RKO (cell line): ENCODE measurements around the gene CLPTM1L.
"Not testable (repeated sequence)": the region's sequence is repeated elsewhere in the genome, so short reads cannot be mapped to it uniquely, and the experiment has no call there.

ENCODE experiments used
- DNase-seq: peaks from one replicate; pipeline ENCODE4 v3.0.0-alpha.2; 2016; ENCODE audit warnings: low spot score

CLPTM1L gene

DNA sequence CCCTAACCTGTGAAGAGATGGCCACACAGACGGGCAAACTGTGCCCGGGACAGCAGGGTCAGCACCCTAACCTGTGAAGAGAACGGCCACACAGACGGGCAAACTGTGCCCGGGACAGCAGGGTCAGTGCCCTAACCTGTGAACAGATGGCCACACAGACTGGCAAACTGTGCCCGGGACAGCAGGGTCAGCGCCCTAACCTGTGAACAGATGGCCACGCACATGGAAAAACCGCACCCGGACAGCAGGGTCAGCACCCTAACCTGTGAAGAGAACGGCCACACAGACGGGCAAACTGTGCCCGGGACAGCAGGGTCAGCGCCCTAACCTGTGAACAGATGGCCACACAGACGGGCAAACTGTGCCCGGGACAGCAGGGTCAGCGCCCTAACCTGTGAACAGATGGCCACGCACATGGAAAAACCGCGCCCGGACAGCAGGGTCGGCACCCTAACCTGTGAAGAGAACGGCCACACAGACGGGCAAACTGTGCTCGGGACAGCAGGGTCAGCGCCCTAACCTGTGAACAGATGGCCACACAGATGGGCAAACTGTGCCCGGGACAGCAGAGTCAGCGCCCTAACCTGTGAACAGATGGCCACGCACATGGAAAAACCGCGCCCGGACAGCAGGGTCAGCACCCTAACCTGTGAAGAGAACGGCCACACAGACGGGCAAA is 5.6 kb downstream of the CLPTM1L start:
- DNase-seq, result not testable (repeated sequence)

DNA sequence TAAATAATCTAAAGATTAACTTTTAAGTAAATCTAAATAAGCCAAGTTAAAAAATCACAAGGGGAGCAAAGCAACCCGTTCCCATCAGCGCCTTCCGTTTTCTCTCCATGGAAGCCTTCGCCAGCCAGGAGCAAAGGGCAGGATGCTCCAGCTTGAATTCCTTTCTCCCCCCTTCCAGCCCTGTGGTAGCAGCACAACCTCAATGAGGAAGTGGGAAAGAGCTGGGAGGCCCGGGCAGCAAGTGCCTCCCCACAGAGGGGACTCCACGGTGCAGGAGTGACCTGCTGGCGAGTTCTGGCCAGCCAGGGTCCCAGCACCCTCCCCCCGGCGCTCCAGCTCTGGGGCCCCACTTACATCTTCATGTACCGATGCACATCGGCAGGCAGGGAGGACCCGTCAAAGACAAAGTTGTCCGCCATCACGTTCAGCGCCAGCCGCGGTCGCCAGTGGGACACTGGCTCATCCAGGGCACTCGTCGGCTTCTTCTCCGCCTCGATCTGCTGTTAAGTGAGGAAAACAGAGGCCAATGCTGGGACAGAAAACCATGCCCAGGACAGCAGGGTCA is 6.3 kb downstream of the CLPTM1L start:
- no peak for DNase-seq

DNA sequence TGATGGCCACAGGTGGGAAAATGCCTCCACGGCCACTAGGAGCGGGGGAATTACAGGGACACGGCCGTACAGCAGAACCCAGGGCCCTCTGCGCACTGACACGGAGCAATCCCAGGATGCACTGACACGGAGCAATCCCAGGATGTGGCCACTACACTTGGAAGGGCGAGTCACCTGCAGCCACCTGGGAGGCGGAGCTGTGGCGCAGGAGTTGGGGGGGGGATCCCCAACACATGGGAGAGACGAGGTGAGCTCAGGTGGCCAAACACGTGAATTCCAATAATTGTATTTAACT is 6.8 kb downstream of the CLPTM1L start:
- no peak for DNase-seq

DNA sequence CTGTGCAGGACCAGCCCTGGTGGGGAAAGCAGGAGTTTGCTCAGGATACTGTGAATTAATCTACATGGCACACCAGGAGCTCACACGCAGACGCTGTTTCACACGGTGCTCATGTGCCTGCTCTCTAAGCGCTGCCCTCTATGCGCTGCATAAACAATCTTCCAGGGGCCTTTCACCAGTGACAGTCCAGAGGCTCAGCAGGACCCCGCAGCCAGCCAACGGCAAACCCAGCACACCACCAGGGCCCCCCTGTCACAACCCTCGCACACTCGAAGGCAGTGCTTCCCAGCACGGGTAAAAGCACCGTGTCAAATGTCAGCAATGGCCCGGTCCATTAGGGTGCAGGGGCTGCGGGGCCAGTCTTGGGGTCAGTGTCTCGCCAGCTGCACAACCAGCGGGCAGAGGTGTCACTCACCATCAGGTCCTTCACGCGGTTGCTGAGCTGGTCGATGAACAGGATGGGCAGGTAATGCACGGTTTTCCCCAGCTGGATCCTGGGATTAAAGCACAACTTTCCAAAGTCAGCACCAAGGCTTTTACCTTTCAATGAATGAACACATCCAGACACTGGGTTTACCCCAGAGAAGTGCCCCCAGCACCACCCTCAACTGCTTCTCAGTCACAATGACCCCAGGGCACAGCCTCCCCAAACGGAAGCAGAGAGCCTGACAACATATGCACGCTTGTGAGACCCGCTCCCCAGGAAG is 7.3 kb downstream of the CLPTM1L start:
- DNase-seq, result no peak

DNA sequence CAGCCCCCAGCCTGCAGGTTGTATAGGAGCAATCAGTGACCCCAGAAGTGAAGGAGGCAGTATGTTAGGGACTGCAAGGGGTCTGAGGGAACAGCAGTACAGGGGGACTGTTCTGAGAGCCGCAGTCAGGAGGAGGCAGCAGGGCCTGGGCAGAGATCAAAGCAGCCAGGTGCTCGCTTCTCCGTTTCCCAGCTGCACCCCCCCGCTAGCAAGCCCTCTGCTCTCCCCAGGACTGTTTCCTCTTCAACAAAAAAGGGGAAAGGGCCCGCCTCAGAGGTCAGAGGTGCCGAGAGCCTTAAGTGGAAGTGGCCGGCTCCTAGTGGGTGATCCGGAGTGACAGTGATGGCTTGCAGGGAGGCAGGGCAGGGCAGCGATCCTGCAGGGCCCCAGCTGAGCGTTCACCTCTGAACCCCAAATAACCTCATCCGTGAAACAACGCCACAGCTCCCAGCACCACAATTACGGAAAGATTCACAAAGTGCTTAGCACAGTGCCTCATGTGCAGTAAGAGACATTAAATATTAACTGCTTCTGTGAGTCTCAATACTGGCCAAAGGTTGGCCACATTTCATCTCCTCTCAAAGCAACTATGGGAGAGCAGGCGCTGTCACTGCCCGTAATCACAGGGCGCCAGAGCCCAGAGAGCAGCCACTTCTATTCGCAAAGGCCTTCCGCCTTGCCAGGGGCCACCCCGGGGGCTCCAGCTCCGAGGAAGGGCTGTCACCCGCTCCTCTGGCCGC is 8.0 kb downstream of the CLPTM1L start:
- DNase-seq, result no peak

DNA sequence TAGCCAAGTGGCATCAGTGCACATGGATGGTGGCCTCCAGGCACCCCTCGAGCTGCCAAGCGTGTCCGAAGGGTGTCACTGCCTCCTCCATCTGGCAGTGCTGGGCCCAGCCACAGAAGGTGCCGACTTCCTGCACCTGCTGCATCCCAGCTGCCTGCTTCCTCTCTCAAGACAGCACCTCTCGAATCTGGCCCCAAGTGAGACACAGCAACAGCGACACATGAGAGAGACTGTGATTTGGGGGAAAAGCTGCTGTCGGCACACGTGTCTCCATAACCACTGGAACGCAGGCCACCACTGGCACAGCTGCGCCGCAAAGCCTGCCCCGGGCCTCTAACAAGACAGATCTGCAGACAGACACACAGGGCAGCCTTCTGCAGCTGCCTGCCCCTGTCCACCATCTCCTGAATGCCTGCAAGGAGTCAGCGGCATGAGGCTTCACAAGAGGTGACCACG is 8.8 kb downstream of the CLPTM1L start:
- DNase-seq, result no peak

DNA sequence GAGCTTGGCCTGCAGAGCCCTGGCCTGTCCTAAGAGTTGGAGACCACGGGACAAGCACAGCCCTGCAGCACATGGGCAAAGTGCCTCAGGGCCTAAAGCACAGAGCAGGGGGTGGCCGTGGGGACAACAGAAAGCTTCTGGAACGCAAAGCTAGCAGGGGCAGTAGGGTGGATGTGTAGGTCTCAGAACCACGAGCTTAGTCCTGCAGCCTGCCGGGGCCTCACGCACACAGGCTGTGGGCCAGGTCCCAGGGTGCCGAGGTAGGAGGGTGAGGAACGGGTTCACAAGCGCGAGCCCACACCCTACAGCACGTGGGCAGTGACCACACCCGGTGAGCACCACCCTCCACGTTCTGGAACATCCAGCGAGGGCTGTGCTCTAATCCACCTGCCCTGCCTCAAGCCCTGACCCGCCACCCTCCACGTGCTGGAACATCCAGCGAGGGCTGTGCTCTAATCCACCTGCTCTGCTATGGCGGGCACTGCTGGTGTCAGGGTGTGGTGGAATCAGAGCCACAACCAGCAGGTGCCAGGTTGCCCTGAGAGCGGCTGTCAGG is 9.3 kb downstream of the CLPTM1L start:
- no peak for DNase-seq

DNA sequence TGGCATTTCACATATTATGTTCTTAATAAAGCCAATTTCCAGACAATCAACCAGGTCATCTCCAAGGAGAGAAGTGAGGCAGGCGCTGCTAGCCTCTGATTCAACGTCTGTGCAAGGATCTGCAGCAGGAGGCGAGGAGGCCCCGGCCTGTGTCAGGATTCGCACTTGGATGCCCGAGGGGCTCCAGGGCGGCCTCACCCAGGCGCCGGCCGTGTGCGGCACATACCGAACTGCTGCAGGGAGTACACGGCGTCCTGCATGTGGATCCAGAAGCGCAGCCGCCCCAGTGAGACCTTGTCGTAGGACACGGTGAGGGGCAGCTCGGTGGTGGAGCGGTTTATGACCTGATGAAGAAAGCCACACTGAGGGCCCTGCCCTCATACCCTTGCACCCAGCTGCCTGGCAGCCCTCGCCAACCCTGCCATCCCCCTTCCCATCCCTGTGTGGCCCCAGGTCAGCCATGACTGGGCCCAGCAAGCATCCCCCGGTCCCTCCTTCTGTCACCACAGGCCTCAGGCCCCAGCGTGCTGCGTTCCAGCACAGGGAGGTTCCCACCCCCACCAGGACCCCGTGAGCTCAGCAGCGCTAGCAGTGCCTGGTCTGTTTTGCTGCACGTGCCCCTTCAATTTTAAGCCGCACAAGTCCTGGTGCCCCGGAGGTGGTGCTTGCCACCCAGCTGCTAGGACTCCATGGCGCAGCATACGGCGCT is 9.9 kb downstream of the CLPTM1L start:
- no peak for DNase-seq

DNA sequence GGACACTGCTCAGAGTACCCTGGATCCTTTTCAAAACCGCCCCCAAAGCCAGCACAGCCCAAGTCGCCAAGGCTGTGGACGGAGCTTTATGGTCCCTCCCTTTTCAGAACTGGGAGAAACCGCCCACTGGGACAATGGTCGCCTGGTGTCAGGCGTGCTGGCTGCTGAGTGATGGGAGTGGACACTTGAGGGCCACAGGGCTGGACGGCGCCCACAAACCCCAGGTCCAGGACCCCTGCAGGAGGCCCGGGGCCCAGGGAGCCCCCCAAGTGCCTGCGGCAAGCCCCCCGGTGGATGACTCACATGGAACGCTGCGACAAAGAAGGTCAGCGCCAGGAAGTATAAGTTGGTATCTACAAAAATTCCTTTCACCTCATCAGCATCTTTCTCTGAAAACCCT is 10.9 kb downstream of the CLPTM1L start:
- DNase-seq, result no peak

DNA sequence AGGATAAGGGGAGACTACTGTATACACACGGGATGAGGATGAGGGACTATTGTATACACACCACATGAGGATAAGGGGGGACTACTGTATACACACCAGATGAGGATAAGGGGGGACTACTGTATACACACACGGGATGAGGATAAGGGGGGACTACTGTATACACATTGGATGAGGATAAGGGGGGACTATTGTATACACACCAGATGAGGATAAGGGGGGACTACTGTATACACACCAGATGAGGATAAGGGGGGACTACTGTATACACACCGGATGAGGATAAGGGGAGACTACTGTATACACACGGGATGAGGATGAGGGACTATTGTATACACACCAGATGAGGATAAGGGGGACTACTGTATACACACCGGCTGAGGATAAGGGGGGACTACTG is 11.6 kb downstream of the CLPTM1L start:
- not testable (repeated sequence) for DNase-seq

DNA sequence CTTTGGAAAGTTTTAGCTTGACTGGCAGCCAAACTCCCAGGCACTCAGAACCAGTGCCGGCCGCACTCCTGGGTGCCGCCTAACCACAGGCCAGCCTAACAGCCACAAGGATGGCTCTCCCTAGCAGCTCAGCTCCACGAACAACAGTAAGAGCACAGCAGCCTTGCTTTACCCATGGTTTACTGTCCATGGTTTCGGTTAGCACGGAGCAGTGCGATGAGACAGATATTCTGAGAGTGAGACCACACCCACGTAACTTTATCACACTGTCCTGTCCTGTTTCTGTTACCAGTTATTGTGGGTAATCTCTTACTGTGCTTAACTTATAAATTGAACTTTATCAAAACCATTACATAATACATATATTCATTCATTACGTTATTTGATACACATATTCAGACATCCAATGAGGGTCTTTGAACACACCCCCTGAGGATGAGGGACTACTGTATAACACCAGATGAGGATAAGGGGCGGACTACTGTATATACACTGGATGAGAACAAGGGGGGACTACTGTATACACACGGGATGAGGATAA is 12.4 kb downstream of the CLPTM1L start:
- DNase-seq, result no peak

DNA sequence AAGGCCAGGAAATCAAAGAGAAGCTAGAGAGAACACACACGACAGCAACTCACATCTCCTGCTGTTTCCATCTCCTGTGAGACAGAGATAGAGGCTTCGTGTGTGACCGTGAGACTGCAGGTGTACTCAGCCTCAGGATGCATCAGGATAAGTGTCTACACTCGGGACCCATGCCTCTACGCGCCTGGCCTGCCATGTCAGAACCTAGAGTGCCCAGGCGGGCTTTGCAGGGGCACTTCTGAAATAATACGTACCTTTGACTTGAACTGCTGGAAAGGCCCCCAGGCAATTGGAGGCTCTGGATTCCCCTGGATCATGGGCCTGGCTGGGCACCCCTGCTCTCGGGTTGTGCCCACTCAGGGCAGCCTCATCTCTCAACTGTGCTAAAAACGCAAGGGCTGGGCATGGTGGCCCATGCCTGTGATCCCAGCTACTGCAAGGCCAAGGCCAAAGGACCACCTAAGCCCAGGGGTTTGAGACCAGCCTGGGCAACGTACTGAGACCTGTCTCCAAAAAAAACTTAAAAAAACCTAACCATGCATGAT is 13.0 kb downstream of the CLPTM1L start:
- DNase-seq, result no peak

DNA sequence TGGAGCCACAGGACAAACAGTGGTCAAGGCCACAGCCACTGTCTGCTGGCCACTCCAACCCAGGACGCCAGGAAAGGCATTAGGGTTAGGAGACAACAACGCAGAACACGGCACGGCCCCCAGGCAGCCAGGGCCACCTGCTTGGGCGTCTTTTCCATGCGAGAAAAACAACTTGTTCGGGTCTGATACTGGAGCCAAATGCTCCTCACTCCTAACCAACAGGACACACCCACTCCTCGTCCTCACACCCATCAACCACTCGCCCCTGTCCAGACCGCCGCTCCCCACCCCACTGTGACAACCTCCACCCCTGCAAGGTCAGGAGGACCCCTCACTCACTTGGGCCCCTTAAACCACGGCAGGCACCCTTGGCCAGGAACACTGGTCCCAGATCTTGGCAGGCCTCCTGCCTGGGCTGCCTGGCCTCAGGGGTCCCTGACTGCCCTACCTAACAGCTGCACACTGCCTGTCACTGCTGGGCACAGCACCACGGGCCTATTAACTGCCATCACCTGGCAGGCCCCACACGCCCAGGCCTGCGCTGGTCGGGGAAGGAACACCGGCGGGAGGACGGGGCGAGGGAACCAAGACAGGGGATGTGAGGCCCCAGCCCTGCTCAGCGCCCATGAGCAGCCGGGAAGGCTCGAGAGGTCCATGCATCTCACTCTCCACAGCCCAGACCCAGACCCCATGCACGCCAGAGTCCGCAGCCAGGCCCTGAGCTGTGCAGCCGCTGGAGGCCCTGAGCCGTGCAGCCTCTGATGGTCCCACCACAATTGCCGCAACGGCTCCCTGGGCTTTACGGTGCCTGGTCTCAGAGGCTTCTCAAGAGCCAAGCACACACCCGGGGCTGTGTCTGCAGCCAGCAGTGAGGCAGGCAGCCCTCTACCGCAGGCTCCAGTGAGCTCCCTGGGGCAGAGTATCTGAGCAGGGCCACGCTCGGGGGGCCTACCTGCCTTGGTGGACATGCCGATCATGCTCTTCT is 13.8 kb downstream of the CLPTM1L start:
- DNase-seq, result no peak

DNA sequence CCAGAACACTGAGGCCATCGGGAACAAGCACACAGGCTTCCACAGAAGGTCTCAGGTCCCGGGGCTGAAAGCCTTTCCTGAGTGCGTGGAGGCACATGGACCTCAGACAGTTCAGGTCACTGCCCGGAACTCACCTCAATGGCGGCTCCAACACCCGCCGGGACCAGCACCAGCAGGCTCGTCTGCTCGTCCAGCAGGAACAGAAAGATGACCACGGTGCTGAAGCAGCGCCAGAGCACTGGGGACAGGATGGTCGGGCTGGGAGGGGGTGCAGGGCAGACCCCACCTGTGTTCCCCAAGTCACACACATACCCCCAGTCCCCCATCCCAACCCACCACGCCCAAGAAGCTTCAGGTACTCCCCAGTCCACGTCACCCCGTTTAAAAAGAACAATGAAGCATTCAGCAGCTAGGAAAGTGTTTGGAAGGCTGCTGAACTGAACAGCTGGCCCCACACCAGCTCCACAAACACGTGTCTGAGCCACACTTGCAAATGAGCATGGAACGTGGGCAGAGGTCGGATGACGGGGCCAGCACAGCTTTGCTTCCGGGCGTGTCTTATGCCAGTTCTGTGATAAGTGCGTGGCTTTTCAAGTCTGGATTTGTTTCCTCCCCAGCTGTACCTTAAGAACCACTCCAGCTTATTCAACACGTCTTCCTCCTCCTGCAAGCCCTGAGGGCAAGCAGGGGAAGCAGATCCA is 14.6 kb downstream of the CLPTM1L start:
- no peak for DNase-seq

DNA sequence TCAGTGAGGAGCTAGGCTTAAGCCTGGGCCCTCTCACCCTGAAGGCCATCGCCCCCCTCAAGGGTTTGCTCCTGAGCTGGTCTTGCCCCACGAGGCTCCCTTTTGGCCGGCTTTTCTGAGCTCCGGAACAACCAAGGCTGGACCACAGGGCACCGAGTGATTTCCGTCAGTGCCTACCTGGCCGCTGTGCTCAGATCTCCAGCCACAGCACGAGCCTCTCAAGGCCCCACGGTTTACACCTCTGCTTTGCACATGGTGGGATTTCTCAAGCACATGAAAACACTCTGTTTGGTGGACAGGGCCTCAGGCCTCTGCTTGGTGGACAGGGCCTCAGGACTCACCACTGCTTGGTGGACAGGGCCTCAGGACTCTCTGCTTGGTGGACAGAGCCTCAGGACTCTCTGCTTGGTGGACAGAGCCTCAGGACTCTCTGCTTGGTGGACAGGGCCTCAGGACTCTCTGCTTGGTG is 15.8 kb downstream of the CLPTM1L start:
- DNase-seq, result no peak

DNA sequence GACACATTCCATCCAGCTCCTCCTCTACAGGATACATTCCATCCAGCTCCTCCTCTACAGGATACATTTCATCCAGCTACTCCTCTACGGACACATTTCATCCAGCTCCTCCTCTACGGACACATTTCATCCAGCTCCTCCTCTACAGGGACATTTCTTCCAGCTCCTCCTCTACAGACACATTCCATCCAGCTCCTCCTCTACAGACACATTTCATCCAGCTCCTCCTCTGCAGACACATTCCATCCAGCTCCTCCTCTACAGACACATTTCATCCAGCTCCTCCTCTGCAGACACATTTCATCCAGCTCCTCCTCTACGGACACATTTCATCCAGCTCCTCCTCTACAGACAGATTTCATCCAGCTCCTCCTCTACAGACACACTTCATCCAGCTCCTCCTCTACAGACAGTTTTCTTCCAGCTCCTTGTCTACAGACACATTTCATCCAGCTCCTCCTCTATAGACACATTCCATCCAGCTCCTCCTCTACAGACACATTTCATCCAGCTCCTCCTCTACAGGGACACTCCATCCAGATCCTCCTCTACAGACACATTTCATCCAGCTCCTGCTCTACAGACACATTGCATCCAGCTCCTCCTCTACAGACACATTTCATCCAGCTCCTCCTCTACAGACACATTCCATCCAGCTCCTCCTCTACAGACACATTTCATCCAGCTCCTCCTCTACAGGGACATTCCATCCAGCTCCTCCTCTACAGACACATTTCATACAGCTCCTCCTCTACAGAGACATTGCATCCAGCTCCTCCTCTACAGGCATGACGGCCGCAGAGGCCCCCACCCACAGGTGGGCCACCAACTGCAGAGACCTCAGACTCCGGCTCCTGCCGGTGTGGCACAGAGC is 16.4 kb downstream of the CLPTM1L start:
- not testable (repeated sequence) for DNase-seq

DNA sequence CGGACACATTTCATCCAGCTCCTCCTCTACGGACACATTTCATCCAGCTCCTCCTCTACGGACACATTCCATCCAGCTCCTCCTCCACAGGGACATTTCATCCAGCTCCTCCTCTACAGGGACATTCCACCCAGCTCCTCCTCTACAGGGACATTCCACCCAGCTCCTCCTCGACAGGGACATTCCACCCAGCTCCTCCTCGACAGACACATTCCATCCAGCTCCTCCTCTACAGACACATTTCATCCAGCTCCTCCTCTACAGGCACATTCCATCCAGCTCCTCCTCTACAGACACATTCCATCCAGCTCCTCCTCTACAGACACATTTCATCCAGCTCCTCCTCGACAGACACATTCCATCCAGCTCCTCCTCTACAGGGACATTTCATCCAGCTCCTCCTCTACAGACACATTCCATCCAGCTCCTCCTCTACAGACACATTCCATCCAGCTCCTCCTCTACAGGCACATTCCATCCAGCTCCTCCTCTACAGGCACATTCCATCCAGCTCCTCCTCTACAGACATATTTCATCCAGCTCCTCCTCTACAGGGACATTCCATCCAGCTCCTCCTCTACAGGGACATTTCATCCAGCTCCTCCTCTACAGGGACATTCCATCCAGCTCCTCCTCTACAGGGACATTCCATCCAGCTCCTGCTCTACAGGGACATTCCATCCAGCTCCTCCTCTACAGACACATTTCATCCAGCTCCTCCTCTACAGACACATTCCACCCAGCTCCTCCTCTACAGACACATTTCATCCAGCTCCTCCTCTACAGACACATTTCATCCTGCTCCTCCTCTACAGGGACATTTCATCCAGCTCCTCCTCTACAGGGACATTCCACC is 17.8 kb downstream of the CLPTM1L start:
- not testable (repeated sequence) for DNase-seq

DNA sequence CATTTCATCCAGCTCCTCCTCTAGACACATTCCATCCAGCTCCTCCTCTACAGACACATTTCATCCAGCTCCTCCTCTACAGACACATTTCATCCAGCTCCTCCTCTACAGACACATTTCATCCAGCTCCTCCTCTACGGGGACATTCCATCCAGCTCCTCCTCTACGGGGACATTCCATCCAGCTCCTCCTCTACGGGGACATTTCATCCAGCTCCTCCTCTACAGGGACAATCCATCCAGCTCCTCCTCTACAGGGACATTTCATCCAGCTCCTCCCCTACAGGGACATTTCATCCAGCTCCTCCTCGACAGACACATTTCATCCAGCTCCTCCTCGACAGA is 18.4 kb downstream of the CLPTM1L start:
- not testable (repeated sequence) for DNase-seq
